Stimulated activated CD8-positive, alpha-beta memory T cell treated with anti-CD3 and anti-CD28 coated beads, Interleukin-7, amount 100 ng/mL, for 24 hours (primary cell): ENCODE measurements around the gene PRDM15.

Experiments
- DNase-seq: peaks from one replicate; pipeline ENCODE4 v3.0.0-alpha.2; 2020; ENCODE audit warnings: low read depth

Gene PRDM15

DNA sequence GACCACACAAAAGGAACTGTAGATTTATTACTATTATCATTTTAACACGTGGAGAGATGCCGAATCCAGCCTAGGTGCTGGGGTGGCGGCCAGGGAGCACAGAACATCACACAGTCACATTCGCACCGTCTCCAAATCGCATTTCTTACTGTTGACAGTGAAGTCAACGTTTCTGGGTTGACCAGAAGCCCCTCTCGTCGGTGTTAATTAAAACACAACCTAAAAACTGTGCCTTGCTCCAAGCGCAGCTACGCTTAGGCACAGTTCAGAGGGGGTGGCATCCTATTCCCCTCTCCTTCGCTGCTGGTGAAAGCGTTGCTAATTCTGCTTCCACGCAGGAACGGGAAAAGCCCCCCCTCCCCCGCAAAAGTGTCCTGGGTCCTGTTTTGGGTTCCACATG, 116.4 kb downstream of the PRDM15 start:
- DNase-seq: no peak

GRCh38 chr21:41761934-41762635, 117.1 kb downstream of the PRDM15 start:
- DNase-seq: no peak

DNA sequence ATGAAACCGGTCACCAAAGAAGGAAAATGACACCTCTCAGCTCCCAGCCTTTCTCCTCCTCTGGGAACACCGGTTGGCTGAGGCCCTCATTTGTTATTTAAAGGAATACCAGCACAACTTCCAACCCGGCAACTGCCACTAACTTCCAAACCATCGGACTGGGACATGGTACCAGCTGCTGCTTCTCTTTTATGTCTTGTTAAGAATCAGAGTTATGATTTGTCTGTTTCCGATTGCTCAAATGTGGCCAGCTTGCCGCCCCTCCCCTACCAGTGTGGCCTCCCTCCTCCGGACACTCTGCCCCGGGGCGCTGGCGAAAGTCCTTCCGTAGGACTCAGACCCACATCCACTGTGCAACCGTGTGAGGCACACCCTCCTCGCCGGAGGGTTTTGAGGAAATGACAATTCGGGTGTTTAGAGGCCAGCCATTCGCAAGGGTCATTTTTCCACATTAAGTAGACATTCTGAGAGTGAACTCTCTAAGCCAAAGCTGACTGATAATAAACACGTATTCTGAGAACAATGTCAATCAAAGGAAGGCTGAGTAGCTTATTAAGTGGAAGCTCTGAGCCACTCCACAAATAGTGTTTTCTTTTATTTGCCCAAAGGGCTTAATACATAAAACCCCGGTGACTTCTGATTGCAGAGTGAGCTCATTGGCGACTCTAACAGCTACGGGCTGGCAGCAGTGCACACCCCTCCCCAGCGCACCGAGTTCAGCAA, 117.8 kb downstream of the PRDM15 start:
- no peak for DNase-seq

DNA sequence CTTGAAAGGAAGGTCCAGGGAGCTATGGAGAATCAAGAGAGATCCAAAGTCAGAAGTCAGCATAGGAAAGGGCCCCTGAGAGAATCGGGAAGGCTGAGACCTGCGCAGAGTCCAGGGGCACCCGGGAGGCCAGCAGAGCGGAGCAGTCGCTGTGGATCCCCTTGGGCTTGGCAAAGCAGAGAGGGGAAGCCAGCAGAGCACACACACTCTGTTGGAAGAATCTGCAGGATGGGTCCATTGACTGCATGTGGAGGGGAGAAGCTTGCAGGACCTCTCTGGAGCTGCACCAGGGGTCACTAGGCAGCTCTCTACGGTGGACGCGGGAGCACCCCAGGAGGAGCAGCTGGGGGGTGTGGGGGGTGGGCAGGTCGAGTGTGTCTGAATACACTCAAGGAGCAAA, 118.7 kb downstream of the PRDM15 start:
- DNase-seq: no peak

DNA sequence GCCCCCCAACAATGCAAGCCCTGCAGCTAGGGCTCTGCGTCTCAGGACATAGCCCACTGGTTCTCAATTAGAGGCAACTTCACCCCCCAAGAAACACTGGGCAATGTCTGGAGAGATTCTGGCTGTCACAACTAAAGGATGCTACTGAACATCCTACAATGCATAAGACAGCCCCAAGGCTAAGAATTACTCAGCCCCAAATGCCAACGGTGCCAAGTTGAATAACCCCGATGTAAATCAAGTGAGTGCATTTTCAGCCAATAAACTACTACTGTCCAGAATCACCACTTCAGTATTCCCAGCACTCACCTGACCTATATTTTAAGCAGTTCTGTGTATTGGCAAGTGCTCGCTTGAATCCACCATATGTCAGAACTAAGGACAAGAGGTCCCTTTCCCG, 119.2 kb downstream of the PRDM15 start:
- DNase-seq: no peak

DNA sequence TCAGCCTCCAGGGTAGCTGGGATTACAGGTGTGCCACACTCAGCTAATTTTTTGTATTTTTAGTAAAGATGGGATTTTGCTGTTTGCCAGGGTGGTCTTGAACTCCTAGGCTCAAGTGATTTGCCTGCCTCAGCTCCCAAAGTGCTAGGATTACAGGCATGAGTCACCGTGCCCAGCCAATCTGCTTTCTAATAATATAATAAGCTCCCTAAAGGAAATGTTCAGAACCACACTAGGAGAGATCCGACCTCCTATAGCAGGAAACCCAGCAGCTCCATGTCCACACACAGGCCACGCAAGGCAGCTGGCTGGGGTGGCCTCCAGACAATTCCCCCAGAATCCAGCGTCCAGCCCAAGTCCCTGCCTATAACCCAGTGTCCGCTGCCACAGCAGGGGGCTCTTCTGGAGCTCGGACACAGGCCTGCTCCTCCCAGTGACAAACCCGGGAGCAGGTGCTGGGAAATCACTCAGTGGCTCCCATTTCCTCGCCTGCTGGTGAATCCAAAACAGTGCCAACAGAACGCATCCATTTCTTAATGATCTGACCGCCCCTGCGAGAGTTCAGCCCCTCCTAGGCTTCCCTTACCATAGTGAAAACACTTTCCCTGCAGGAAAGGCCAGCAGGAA, 119.8 kb downstream of the PRDM15 start:
- DNase-seq: no peak

DNA sequence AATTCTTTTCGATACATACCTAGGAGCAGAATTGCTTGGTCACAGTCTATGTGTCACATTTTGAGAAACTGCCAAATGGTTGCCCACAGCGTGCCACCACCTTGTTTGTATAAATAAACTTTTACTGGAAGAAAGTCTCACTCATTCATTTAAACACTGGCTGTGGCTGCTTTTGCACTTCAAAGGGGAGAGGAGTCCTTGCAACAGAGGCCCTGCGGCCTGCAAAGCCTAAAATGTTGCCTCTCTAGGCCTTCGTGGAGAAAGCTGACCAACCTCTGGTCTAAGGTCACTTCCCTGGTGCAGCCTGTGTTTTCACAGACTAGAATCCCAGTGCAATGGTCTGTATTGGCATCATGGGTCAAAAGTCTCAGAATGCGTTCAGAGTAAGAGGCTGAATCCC, 120.6 kb downstream of the PRDM15 start:
- no peak for DNase-seq

DNA sequence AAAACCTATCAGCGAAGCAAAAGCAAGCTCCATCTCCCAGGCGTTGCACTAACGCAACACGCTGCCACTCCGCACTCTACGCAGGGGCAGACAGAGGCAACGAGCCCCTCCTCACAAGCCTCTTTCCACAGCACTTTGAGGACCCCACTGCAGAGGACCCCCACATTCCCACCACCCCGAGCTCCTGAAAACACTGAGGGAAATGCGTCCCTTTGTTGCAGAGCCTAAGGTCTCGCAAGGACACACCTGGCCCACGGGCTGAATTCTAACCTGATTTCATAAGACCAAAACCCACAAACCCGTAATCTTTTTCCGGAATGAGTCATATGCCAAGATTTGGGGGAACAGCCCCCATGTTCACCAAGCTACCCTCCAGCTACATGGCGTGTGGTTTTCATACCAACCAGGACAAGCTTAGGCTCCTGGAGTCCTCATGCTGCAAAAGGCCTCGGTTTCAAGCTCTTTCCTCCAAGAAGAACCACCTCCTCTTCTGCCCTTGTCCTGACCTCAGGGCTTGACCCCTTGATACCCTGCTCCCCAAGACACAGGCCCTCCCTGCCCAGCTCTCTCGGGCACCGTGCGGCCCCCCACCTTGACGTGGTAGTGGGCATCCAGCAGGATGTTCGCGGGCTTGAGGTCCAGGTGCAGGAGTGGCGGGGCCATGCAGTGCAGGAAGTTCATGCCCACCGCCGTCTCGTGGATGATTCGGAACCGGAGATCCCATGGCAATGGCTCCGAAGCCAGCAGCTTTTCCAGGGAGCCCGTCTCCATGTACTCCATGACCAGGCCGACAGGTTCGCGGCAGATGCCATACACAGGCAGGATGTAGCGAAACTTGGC, 123.0 kb downstream of the PRDM15 start:
- no peak for DNase-seq

GRCh38 chr21:41755258-41755933, 123.7 kb downstream of the PRDM15 start:
- no peak for DNase-seq

DNA sequence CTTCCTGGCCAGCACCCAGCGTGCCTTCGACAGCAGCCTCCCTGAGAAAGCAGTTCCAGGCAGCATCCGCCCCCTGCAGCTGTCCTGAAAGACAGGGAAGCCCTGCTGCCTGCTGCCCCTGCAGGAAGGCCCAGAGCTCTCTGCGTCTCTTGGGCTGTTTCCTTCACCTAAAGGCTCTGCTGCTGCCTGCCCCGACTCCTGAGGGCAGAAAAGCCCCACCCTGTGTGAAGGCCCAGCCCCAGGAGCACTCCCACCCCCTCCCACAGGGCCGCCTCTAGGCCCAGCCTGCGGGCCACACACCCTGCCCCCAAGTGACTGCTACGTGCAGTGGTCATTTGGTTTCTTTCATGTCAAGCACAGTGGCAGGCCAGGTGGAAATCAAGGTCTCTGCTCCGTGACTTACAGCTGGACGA, 124.7 kb downstream of the PRDM15 start:
- no peak for DNase-seq

GRCh38 chr21:41753006-41753898, 125.9 kb downstream of the PRDM15 start:
- no peak for DNase-seq

DNA sequence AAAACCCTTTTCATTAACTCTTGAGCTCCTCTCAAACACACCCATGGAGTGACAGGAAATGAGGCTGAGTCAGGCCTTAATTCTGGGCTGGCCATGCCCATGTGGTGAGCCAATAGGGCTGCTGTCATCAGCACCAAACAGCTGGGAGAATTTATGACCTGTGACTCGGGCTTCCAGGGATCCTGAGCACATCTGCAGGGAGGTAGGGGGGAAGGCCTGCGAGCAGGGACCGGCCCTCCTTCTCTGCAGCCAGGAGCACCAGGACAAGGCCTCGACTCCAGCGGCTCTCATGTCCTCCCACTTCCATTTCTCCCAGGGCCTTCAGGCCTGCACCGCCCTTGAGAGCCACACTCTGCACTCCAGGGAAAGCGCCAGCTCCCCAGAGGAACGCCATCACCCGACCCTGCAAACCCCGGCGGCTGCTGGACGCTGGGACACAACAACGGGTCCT, 126.9 kb downstream of the PRDM15 start:
- DNase-seq: no peak

DNA sequence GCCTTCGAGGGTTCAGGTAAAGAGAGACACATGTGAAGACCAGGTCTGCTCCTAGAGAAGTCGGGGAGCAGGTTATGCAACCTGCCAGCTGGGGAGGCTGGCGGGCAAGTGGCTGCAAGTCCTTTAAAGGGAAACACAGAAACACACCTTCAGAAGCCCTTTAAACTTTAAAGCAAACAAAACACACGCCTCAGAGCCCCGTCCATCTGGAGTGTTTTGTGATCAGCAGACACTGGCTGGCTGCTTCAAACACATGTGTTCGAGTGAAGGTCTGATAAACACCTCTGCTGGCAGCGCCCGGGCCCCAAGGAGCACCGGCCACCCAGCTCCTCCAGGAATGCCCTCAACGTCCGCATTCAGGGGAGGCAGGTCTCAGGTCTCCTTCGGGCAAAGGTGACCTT, 127.5 kb downstream of the PRDM15 start:
- DNase-seq: no peak

GRCh38 chr21:41750532-41751151, 128.5 kb downstream of the PRDM15 start:
- DNase-seq: no peak

DNA sequence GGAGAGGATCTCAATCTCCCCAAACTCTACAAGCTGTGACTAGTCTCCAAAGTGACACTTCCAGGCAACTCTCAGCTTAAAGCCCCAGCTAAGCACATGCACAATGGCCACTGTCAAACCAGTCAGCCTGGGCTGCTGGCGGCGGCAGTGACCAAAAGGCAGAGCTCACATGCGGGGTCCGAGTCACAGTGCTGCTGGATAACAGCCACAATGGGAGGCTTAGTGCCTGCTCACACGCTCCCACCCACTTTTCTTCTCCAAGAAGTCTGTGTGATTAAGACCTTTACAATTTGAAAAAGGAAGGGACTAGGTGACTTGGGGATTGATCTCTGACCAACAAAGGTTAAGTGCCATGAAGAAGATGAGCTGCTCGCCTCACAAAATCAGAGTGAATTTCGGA, 129.1 kb downstream of the PRDM15 start:
- no peak for DNase-seq

DNA sequence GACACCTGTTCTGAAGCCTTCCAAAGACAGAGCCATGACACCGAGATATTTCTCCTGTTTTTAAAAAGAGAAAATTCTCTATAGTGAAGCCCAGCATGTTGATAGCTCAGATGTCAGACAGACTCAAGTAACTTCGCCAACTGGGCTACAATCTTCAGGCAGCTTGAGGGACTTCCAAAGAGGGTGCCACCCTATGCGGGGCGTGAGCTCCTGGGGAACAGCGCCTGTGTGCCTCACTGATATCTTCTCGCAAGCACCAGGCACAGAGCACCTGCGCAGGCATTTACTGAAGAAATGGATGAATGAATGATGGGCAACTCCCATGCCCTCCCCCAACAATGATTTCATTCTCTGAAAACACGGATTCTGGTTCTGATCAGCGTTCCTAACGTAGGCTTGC, 129.9 kb downstream of the PRDM15 start:
- DNase-seq: no peak
